ENCODE data around the gene ESRRA. TPM values are rescaled to one million over a fixed set of nuclear protein-coding genes. Genes with fewer than 3 reads are reported as not detected.
"Not testable (repeated sequence)": the region's sequence is repeated elsewhere in the genome, so short reads cannot be mapped to it uniquely, and the experiment has no call there.

The ESRRA gene
- total and polyA plus RNA-seq, 2 of the 8 experiments (the other 6 are each of a cell fraction or from before 2014, with no cell fraction given), result 18.2 to 37.0 TPM

- TF ChIP-seq NRF1 (IDR thresholded peaks at IDR 0.05; ENCODE audit: low read depth, low read length), result no peak
- no peak for TF ChIP-seq SUZ12 (IDR thresholded peaks at IDR 0.05; ENCODE audit: low read length)
- TF ChIP-seq SIX5 (IDR thresholded peaks at IDR 0.05; ENCODE audit: low read depth, low read length), result no peak
- TF ChIP-seq YY1 (IDR thresholded peaks at IDR 0.05; ENCODE audit: low read depth, low read length), result no peak
Measured at GRCh38 chr11:64306876-64307622, 1.7 kb downstream of the ESRRA start (continued).

- H3K4me3 ChIP-seq (ENCODE audit: extremely low read depth in 1 of 4, insufficient read depth in 2 of 4, low read depth in 3 of 4, low read length in 4 of 4); H2BK15ac ChIP-seq (ENCODE audit: low read length); H3K23me2 ChIP-seq (ENCODE audit: low read depth, low read length); H2BK12ac ChIP-seq (ENCODE audit: low read depth, low read length); H3K36me3 ChIP-seq (ENCODE audit: control insufficient read depth in 2 of 4, insufficient read depth in 4 of 4, low read length in 3 of 4); H4K8ac ChIP-seq (ENCODE audit: extremely low read depth, insufficient read depth, low read length); H3K9me3 ChIP-seq (ENCODE audit: insufficient read depth in 2 of 2, low read depth in 1 of 2, low read length in 1 of 2); DNase-seq (ENCODE audit: low read depth in 1 of 2, low spot score in 2 of 2); H2BK120ac ChIP-seq (replicated peaks; ENCODE audit: low read depth, low read length); H2BK20ac ChIP-seq (ENCODE audit: low read length); H4K20me1 ChIP-seq (replicated peaks in 1 of 2; ENCODE audit: control insufficient read depth in 1 of 2, insufficient read depth in 2 of 2, low read length in 2 of 2); H3K4me2 ChIP-seq (ENCODE audit: insufficient read depth in 1 of 2, low read depth in 2 of 2, low read length in 2 of 2); H3K18ac ChIP-seq (ENCODE audit: extremely low read depth, low read length); H4K91ac ChIP-seq (replicated peaks; ENCODE audit: insufficient read length, low read length); H3K4ac ChIP-seq (replicated peaks; ENCODE audit: insufficient read length, low read depth, low read length); H3K56ac ChIP-seq (replicated peaks; ENCODE audit: insufficient read length, low read depth, low read length); H3K14ac ChIP-seq (ENCODE audit: insufficient read length); H2BK5ac ChIP-seq (ENCODE audit: low read depth, low read length); H4K5ac ChIP-seq (ENCODE audit: insufficient read length, low read depth, low read length); H2AK5ac ChIP-seq (ENCODE audit: low read depth, low read length); H2AFZ ChIP-seq (ENCODE audit: low read length); H3K27me3 ChIP-seq (replicated peaks in 1 of 4; ENCODE audit: control insufficient read depth in 3 of 4, extremely low read depth in 1 of 4, insufficient read depth in 3 of 4, low read length in 3 of 4); FAIRE-seq; H3K27ac ChIP-seq (ENCODE audit: low read depth, low read length); H3K9ac ChIP-seq (replicated peaks in 1 of 4; ENCODE audit: extremely low read depth in 1 of 4, low read depth in 3 of 4, low read length in 3 of 4); H3K23ac ChIP-seq (ENCODE audit: insufficient read length): not testable (repeated sequence)
- Histone ChIP-seq H3K79me2 (ENCODE audit: control insufficient read depth in 1 of 2, insufficient read depth in 2 of 2, low read length in 2 of 2) (peaks cover 0 to 21% of the 10 kb centered on the region in 2 experiments; a peak in 2 of 4 replicates), H3K4me1 (replicated peaks in 1 of 4; ENCODE audit: control insufficient read depth in 3 of 4, insufficient read depth in 4 of 4, low read length in 3 of 4) (peaks cover 3 to 14% (median 12%) of the 10 kb centered on the region in 4 experiments; a peak in 6 of 7 replicates), H3K79me1 (ENCODE audit: low read depth, low read length) (peaks cover 13% of the 10 kb centered on the region; the same call in 1 of the 2 replicates)
- CTCF ChIA-PET (ENCODE audit: partially characterized antibody), result interaction anchor here (0.6 to 20.8 kb wide), 3 partner anchors 15 to 252 kb away, joined by 4 to 614 read pairs (median 4); partner anchors contain the start of gene CCDC88B
- WGBS, 2 experiments (ENCODE audit: extremely low coverage in 1 of 2, insufficient coverage in 1 of 2, insufficient read length in 1 of 2, insufficient replicate concordance in 2 of 2, low coverage in 1 of 2, low lambda C conversion rate in 2 of 2, missing lambda C conversion rate in 1 of 2), result 98% methylated on average over 5 of the region's 5 CpGs; no CpG with 5 or more reads in 1 of the 2 experiments
- POLR2A ChIA-PET (ENCODE audit: partially characterized antibody), result interaction anchor here (0.6 to 3.9 kb wide), 3 partner anchors 9 to 62 kb away, joined by 3 to 24 read pairs (median 3); partner anchors contain the start of genes PRDX5 and TRMT112
Measured at GRCh38 chr11:64307795-64308194, 2.5 kb downstream of the ESRRA start.
